ENCODE results near the gene TNFRSF18. TPM values are rescaled to one million over a fixed set of nuclear protein-coding genes. Genes with fewer than 3 reads are reported as not detected.

The TNFRSF18 gene
- total RNA-seq, 1 donor from 2014 or later = 3.0 TPM

Small RNA genes within 50 kb of the gene (microRNA-seq; reads per million reads assigned to microRNA genes)
- gene MIR200A (ENCODE audit: unreplicated experiment) = 861 reads per million, percentile 88 among the genes with 10 or more reads in this experiment
- gene MIR200B (ENCODE audit: unreplicated experiment) = 90.4 reads per million, percentile 73 among the genes with 10 or more reads in this experiment
- gene MIR429 (ENCODE audit: unreplicated experiment) = 23.2 reads per million, percentile 60 among the genes with 10 or more reads in this experiment

Other genes with a start within 250 kb of the TNFRSF18 start
- 90.3 TPM for gene NOC2L, start 247.3 kb downstream of the TNFRSF18 start, total RNA-seq (ENCODE audit: unreplicated experiment)
- gene KLHL17, start 246.0 kb downstream of the TNFRSF18 start, total RNA-seq (ENCODE audit: unreplicated experiment) = 103 TPM
- 0.29 TPM for gene PLEKHN1, start 240.1 kb downstream of the TNFRSF18 start, total RNA-seq (ENCODE audit: unreplicated experiment)
- 0.32 TPM for gene PERM1, start 224.5 kb downstream of the TNFRSF18 start, total RNA-seq (ENCODE audit: unreplicated experiment)
- gene HES4, start 206.5 kb downstream of the TNFRSF18 start, total RNA-seq (ENCODE audit: unreplicated experiment) = 218 TPM
- 18.4 TPM for gene ISG15, start 193.1 kb downstream of the TNFRSF18 start, total RNA-seq (ENCODE audit: unreplicated experiment)
- gene AGRN, start 186.5 kb downstream of the TNFRSF18 start, total RNA-seq (ENCODE audit: unreplicated experiment) = 914 TPM
- not detected for gene RNF223, start 132.3 kb downstream of the TNFRSF18 start, total RNA-seq (ENCODE audit: unreplicated experiment)
- 24.5 TPM for gene C1orf159, start 90.5 kb downstream of the TNFRSF18 start, total RNA-seq (ENCODE audit: unreplicated experiment)
- gene TTLL10, start 32.7 kb downstream of the TNFRSF18 start, total RNA-seq (ENCODE audit: unreplicated experiment) = not detected
- 0.29 TPM for gene TNFRSF4, start 7.6 kb upstream of the TNFRSF18 start, total RNA-seq (ENCODE audit: unreplicated experiment)
- 89.2 TPM for gene SDF4, start 25.4 kb upstream of the TNFRSF18 start, total RNA-seq (ENCODE audit: unreplicated experiment)
- 30.0 TPM for gene B3GALT6, start 25.6 kb upstream of the TNFRSF18 start, total RNA-seq (ENCODE audit: unreplicated experiment)
- gene C1QTNF12, start 40.1 kb upstream of the TNFRSF18 start, total RNA-seq (ENCODE audit: unreplicated experiment) = 9.1 TPM
- gene UBE2J2, start 67.3 kb upstream of the TNFRSF18 start, total RNA-seq (ENCODE audit: unreplicated experiment) = 88.1 TPM
- gene SCNN1D, start 73.8 kb upstream of the TNFRSF18 start, total RNA-seq (ENCODE audit: unreplicated experiment) = 8.4 TPM
- gene ACAP3, start 101.3 kb upstream of the TNFRSF18 start, total RNA-seq (ENCODE audit: unreplicated experiment) = 1,099 TPM
- 45.5 TPM for gene PUSL1, start 102.0 kb upstream of the TNFRSF18 start, total RNA-seq (ENCODE audit: unreplicated experiment)
- gene INTS11, start 118.1 kb upstream of the TNFRSF18 start, total RNA-seq (ENCODE audit: unreplicated experiment) = 147 TPM
- 18.7 TPM for gene CPTP, start 118.2 kb upstream of the TNFRSF18 start, total RNA-seq (ENCODE audit: unreplicated experiment)
- gene TAS1R3, start 124.7 kb upstream of the TNFRSF18 start, total RNA-seq (ENCODE audit: unreplicated experiment) = 1.3 TPM
- 124 TPM for gene DVL1, start 142.8 kb upstream of the TNFRSF18 start, total RNA-seq (ENCODE audit: unreplicated experiment)
- 7.7 TPM for gene MXRA8, start 152.0 kb upstream of the TNFRSF18 start, total RNA-seq (ENCODE audit: unreplicated experiment)
- gene AURKAIP1, start 168.6 kb upstream of the TNFRSF18 start, total RNA-seq (ENCODE audit: unreplicated experiment) = 130 TPM
- 394 TPM for gene CCNL2, start 192.7 kb upstream of the TNFRSF18 start, total RNA-seq (ENCODE audit: unreplicated experiment)
- 98.6 TPM for gene MRPL20, start 200.7 kb upstream of the TNFRSF18 start, total RNA-seq (ENCODE audit: unreplicated experiment)
- gene ANKRD65, start 214.7 kb upstream of the TNFRSF18 start, total RNA-seq (ENCODE audit: unreplicated experiment) = 38.4 TPM
- gene VWA1, start 229.1 kb upstream of the TNFRSF18 start, total RNA-seq (ENCODE audit: unreplicated experiment) = 56.9 TPM
- gene ATAD3C, start 243.1 kb upstream of the TNFRSF18 start, total RNA-seq (ENCODE audit: unreplicated experiment) = 10.2 TPM

All from glutamatergic neuron (in vitro differentiated cells).